ENCODE measurements around the gene ALG9.

- TF ChIP-seq CTCF (IDR thresholded peaks at IDR 0.05) (no peak), POLR2A (IDR thresholded peaks at IDR 0.05) (no peak)
Observed at GRCh38 chr11:111811445-111811844, 59.9 kb downstream of the ALG9 start.

Measured in body of pancreas (tissue), 4 donors.